NCI-H1092 treated with DMSO at 0.1 percent for 48 hours (cell line): ENCODE results near the gene PITPNM2.

Source experiments
- DNase-seq: peaks from one replicate; lab custom pipeline; 2025; lab: John Stamatoyannopoulos, UW

The PITPNM2 gene

DNA sequence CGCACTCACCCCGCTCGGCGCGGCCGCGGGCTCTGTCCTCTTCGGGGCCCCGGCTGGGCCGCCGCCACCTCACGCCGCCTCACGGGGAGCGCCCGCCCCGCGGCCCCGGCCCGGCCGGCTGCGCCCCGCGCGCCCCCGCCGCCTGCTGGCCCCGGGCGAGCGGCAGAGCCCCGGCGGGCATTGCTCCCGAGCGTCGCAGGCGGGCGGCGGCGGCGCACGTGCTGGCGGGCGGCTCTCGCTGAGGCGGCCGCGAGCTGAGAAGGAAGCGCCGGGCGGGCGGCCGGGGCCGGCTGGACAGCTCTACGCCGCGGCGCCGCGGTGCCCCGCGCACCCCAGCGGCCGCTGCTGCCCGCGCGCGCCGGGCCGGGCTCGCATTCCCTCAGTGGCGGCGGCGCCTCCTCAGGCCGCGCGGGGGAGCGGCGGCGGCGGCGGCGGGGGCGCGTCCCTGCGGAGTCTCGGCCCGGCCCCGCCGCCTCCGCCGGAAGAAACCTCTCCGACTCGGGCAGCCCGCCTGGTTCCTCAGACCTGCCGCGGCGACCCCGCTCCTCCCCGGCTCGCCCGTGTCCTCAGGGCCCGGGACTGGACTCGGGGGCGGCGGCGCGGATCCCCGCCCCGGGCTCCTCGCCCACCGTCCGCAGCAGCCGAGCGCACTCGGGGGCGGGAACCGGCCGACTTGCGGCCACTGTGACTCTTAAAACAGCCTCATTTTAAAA, at the start of gene PITPNM2:
TSS of gene PITPNM2 (minus strand) at position 347 of the 713 bp plus-strand sequence. CDS start 116,500 bp downstream, outside the sequence.
- DNase-seq, result peak; percentile 23

DNA sequence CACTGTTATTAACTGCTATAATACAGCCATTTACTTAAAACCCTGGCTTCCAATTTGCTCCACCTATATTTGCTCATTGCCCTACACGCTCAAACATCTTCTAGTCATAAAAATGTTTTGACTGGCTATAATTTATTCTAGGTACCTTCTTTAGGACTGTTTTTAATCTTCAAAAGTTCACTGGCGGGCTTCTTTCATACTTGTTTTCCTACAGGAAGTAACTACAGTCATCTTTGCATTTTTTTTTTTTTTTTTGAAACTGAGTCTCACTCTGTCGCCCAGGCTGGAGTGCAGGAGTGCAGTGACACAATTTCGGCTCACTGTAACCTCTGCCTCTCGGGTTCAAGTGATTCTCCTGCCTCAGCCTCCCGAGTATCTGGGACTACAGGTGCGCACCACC, 49.5 kb upstream of the PITPNM2 start:
- no peak for DNase-seq

DNA sequence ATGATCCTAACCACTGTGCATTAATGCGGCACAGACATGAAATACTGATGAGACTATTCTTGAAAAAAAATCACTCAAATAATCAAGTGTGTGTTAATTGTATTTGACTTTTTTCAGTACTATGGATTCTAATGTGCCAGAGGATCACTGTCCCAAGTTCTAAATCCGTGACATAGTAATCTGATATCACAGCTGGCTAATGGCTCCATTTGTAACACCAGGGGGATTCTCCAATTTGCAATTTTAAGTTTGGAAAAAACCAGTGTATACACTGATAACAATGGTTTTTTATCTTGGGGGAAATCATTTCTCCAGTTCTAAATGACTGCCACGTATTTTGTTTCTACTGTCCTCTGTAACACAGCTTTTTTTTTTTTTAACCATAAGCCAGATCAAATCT, 49.0 kb upstream of the PITPNM2 start:
- no peak for DNase-seq

DNA sequence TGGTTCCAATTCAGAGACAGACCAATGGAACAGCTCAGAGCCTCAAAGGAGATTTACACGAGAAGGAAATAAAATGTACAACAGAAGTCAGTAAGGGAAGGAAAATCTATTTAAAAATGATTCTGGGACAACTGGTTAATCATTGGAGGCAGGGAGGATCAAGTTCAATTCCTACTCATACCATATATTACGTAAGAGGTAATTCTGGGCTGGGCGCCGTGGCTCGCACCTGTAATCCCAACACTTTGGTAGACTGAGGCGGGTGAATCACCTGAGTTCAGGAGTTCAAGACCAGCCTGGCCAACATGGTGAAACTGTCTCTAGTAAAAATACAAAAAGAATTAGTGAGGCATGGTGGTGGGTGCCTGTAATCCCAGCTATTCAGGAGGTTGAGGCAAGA, 36.7 kb upstream of the PITPNM2 start:
- DNase-seq, result no peak

DNA sequence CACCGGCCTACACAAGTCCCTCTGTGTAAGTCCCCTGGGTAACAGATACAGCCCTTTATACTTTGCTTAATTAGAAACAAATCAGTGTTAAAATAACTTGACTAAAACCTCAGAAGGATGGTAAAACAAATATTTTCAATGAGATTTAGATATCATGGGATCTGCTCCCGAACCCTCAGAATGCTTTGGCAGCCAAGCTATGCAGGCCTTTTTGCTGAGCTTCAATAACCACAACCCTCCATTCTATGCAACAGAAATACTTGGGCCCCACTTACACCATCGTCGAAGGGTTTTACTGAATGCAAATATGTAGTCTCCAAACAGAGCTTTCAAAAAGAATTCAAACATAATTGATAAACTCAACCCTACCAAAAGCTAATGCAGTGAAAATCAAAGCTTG, 29.3 kb upstream of the PITPNM2 start:
- no peak for DNase-seq

DNA sequence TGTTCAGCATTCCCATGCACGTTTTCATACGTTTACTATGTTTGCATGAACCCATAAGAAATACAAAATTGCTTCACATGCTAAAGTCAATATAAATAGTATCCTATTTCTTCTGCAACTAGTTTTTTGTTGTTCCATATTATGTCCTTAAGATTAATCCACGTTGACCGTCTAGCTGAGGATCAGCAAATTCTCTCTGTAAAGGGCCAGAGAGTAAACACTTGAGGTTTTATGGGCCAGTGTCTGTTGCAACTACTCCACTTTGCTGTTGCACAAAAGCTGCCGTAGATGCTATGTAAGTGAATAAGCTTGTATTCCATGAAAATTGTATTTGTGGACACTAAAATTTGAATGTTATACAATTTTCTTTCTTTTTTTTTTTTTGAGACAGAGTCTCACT, 21.1 kb upstream of the PITPNM2 start:
- DNase-seq, result no peak

DNA sequence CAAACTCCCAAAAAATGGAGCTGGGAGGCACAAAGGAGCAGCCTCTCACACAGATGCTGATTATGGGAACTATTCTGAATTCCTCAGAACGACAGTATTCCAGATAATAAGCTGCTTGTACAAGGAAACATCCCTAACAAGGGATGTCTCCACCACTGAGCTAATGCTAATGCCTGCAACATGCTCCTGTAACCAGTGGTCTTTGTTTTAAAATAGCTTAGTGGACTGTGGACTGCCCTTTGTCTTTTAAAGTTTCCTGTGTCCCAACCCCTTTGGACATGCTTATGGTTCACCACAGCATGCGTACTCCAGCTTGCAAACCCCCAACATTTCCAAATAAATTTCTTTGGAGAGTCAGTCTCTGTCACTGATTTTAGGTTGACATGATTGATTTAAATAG, 16.4 kb upstream of the PITPNM2 start:
- no peak for DNase-seq

DNA sequence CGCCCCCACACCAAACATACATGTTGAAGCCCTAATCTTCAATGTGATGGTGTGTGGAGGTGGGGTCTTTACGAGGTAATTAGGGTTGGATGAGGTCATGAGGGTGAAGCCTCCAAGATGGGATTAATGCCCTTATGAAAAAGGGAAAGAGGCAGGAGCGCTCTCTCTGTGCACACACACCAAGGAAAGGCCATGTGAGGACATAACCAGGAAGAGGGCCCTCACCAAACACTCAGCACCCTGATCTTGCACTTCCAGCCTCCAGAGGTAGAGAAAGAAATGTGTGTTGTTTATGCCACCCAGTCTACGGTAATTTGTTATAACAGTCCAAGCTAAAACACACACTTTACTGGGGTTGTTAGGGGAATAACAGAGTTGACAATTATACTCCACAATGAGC, 14.6 kb upstream of the PITPNM2 start:
- DNase-seq, result no peak

DNA sequence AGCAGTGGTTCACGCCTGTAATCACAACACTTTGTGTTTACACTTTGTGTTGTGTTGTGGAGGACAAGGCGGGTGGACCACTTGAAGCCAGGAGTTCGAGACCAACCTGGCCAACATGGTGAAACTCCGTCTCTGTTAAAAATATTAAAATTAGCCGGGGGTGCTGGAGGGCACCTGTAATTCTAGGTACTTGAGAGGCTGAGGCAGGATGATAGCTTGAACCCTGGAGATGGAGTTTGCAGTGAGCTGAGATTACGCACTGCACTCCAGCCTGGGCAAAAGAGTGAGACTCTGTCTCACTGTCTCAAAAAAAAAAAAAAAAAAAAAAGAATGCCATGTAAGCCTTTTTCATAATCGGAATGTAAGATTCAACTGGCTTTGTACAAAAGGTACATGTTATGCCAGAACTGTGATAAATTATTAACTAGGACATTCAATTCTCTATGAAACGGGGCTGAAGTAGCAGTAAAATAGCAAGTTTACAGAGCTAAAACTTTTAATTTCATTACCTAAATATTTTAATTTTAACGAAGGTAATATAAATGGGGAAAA, 13.9 kb upstream of the PITPNM2 start:
- DNase-seq, result no peak

DNA sequence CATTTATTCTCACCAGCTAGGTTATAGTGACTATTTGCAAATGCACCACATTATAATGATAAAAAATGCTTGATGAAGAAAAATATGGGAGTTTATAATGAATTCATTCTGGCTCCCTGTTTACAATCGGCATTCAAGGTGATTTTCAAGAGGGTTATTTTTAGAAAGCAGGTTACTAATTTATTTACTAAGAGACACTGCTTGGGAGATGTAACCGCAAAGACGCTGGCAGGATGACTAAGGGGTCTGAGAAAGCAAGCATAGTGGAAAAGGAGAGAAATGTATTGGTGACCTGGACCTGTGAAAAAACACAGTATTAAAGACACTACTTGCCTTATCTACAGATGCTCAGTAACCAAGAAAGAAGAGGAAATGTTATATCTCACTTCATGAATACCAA, 13.3 kb upstream of the PITPNM2 start:
- no peak for DNase-seq

DNA sequence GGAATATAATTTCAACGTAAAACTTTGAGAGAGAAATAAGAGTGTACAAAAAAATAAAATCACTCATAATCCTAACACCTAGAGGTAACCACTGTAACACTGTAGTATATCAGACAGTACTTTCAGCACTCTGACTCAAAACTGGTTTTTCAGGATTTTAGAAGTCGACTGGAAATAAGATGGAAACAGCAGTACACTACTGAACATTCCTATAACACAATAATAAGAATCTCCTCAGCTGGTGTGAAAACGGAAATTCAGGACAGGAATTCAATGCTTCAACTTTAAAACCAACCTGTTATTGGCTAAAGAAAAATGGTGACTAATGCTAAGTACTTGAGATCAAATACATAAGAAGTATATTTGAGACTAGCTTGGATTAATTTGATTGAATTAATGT, 12.3 kb upstream of the PITPNM2 start:
- DNase-seq, result no peak

DNA sequence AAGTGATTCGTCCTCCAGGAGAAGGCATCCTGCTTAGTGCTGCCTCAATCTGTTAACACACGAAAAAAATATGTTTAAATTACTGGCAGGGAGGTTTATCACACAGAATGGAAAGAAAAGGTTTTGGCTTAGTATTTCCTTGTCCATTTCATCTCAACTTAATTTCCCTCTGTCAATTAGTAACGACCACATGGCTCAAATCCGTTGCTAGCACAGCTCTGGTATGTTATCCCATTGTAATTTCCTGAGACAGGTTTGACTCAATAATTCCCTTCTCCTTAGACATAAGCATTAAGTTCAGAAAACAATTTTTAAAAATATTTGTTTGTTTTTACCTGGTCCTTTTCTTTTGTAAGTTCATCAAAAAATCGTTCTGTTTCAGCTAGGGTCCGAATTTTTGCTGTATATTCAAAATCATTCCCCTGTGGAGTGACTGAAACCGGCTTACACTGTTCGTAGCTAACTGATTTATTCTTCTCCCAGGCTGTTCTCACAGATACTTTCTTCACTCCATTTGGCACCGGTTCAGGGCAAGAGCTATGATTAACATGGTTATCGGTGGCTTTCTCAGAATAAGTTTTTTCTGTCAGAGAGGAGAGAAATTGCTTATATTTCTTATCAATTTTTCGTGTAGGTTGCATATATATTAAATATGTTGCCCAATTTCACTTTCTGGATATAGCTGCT, 10.1 kb upstream of the PITPNM2 start:
- DNase-seq, result no peak

DNA sequence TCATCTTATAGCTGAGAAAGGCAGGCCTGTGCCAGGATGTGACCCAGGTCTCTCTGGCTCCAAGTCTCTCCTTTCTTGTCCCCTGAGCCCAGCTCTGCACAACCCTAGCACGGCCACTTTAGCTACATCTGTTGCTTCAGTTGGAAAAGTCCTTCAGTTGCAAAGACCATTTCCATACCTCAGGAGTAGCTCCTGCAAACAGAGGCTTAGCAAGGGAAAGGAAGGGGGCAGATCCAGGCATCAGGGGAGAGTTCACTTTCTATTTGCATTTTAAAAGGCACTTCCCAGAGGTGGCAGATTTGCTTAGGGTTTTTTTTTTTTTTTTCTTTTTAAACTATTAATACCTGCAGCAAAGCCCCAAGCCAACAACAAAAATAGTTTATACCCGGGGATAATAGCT, 3.0 kb upstream of the PITPNM2 start:
- no peak for DNase-seq

DNA sequence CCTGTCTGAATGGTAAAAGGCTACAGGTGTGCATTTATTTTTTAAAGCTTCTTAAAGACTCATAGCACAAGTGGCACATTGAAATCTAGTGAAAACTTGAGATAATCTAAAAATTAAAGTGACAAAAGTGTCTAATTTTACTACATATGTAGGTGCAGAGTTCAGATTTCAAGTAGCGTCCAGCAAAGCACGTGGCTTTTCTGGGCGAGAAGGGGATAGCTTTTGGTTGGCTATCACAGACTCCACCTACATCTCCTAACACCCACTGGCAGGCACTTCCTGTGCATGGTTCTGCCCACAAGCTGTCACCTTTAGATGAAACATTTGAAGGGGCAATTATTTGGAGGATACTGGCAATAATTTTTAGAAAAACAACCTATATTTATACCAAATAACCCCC, 1.9 kb upstream of the PITPNM2 start:
- no peak for DNase-seq

DNA sequence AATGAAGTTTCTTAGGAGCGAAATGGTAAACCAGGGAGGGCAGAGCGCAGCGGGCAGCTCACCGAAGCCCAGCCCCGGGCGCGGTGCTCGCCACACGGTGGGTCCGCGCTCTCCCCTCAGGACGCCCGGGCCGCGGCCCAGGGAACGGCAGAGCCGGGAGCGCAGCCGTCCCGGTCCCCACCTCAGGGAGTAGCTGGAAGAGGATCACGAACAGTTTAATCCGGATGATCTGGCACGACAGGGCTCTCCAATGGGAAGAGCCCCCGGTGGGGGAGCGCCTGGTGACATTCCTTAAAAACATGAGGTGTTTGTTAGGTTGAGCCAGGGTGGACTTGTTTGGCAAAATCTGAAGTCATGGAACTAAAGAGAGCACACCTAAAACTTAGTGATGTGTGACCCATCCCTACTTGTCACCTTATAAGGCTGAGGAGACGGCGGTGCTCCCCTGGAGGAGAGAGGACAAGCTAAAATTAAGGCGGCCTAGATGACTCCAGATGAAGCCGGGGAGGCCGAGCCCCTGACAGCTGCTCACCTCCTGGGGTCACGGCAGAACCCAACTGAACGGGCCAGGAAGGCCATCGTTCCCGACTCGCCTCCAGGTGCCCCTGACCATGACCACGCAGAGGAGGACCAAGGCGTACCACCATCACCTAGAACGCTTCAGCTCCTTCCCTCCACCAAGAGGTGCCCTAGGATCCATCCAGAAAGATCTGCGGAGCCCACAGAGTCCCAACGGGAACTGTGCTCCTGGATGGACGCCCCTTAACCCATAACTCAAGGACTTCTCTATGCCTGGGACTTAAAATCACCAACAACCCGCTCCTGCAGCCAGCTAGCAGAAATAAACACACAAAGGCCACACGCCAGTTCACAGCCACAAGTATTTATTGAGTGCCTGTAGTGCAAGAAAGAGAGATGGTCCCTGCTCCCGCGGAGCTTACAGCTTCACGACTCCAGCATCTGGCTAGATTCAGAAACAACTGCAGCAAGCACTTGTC, 866 bp upstream of the PITPNM2 start:
- DNase-seq, result no peak

DNA sequence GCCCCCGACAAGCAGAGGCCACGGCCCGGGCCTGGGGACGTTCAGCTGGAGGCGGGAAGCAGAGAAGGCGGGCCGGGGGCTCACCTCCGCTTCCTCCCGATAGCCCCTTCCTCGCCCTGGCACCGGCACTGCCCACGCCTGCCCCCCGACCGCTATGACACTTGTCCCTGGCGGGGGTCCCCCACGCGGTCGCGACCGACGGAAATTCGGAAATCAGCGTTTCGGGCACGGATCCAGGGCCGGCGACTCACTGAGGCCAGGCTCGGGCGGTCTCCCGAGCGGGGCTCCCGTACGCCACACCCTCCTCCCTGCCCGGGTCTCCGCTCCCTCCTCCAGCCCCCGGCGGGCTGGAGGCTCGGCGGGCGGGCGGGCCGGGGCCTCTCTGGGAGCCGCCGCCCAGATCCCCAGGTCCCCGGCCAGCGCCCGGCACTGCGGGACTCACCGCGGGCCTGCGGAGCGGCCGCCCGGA, 581 bp downstream of the PITPNM2 start:
- no peak for DNase-seq

DNA sequence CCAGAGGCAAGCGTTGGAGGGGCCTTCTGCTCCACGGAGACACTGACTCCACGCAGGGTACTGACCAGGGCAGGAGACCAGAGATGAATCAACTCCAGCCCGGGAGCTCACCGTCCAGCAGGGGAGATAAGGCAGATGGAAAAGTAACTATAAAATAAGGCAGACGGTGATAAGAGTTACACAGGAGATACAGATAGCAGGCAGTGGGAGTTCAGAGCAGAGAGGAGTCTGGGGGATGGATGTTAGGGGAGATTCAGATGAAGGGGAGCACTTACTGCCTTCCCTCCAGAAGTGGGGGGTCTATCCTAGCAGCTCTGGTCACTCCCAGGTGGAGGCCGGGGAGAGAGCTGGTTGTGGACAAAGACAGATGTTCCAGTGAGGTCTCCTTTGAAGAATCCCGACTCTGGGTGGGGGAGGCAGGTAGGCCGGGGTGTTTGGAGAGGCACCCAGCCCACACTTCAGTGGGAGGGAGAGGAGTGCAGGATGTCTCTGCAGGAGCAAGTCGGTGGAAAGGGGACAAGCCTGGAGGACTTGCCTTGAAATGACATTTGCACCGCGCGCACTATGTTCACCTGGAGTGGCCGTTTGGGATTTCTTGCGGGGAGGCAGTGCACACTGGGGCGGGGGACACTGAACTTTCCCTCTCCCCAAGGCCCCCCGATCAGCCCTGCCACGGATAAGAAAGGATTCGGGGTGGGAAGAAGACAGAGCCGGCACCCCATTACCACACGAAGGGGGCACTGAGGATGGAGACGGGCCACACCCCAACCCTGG, 1.2 kb downstream of the PITPNM2 start:
- DNase-seq, result no peak

DNA sequence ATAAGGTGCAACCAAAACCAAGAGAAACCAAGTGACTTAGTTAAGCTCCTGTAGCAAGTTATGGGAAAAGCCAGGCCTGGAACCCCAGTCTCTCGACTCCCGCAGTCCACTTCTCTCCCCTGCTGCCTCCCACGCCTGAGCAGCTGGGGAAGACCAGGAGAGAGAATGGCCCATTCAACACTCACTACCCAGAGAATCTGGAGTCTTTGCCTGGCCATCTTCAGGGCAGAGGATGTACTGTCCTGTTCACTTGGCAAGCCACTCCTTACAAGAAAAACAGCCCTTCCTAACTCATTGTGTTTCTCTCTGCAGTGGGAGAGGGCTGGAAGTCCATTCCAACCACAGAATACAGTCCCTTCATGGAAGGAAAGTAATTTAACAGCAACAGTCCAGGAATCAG, 1.8 kb downstream of the PITPNM2 start:
- no peak for DNase-seq

DNA sequence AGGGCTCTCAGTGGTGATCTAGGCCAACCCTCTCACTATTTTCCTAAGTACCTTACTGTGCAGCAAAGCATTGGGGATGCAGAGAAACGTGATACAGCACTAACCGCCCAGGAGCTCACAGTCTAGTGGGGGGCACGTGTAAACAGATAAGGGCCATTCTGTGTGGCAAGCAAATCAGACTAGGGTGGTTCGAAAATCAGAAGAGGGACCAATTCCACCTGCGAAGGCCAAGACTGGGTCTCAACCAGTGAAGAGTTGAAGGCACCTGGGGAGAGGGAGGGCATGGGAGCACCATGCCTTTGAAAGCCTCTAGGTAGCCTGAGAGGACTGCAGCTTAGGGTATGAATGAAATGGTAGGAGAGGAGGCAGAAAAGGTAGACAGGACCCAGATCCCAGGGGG, 2.2 kb downstream of the PITPNM2 start:
- no peak for DNase-seq

DNA sequence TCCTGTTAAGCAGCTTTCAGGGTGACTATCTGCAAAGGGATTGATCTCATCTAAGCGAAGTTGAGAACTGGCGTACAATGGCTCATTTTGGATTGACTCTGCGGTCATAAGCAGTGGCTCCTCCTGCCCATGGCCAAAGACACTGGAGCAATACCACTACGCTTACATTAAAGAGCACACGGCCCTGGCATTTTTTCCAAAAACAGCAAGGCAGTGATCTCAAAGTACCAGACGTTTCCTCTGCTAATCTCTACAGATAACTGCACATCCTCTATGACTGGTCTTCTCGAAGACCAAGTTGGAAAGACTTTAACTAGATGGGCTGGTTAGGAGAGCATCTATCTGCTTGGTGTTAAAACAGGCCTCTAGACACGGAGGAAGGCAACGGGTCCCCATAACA, 2.7 kb downstream of the PITPNM2 start:
- no peak for DNase-seq

DNA sequence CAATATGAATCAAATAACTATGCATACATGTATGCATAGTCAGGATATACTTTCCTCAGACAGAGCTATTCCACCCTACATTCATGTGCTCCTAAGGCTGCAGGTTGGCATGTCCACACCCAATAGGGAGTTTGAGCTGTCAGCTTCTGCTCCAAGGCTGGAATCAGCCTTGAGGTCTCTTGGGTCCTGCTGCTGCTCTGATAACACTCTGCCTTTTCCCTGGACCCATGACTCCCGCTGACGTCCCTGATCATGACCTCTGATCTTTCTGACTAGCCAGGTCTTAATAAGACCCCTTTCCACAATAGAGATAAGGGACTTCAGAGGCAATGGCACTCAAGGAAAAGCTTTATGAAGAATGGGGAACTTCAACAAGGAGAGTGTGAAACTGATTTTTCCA, 5.7 kb downstream of the PITPNM2 start:
- DNase-seq, result no peak
